ENCODE data around the gene TP53BP1.

DNA sequence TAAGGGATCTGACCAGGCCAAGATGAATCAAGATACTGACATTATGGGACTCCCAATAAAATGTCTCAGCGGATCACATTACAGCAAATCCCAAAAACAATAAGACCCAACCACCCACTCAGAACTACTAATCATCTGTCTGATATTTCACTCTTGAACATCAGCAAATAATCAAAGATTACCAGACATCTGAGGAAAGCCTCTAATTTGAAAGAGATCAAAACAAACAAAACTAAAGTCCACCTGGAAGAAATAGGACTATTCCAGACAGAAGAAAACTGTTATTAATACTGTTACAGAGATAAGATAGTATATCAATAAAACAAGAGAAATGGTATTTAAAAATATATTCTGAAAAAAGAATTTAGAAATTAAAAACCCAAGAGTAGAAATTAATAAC is 29.0 kb downstream of the TP53BP1 start:
- TF ChIP-seq, protein P1, sequence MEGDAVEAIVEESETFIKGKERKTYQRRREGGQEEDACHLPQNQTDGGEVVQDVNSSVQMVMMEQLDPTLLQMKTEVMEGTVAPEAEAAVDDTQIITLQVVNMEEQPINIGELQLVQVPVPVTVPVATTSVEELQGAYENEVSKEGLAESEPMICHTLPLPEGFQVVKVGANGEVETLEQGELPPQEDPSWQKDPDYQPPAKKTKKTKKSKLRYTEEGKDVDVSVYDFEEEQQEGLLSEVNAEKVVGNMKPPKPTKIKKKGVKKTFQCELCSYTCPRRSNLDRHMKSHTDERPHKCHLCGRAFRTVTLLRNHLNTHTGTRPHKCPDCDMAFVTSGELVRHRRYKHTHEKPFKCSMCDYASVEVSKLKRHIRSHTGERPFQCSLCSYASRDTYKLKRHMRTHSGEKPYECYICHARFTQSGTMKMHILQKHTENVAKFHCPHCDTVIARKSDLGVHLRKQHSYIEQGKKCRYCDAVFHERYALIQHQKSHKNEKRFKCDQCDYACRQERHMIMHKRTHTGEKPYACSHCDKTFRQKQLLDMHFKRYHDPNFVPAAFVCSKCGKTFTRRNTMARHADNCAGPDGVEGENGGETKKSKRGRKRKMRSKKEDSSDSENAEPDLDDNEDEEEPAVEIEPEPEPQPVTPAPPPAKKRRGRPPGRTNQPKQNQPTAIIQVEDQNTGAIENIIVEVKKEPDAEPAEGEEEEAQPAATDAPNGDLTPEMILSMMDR (IDR thresholded peaks at IDR 0.05; ENCODE audit: low read depth, low read length, poor library complexity, severe bottlenecking): no peak
- no peak for TF ChIP-seq EZH2phosphoT487 (IDR thresholded peaks at IDR 0.05; ENCODE audit: borderline replicate concordance, low read length)
